ENCODE data around the gene VPS9D1.

- TF ChIP-seq CTCF (IDR thresholded peaks at IDR 0.05), result no peak
- no peak for TF ChIP-seq IRF2 (CRISPR knock-in tag; IDR thresholded peaks at IDR 0.05; ENCODE audit: borderline replicate concordance, low read depth)
- TF ChIP-seq TCF7 (CRISPR knock-in tag; IDR thresholded peaks at IDR 0.05; ENCODE audit: low read depth), result no peak
Measured at GRCh38 chr16:89700100-89700648, 20.5 kb downstream of the VPS9D1 start.

Data from WTC11 (cell line).